Measurements from ENCODE around the gene B4GALT3. TPM values are rescaled to one million over a fixed set of nuclear protein-coding genes. Genes with fewer than 3 reads are reported as not detected.

The B4GALT3 gene
- total RNA-seq, 3 donors from 2014 or later (not counting 1 experiment from before 2014, with no cell fraction given) = 58.4 to 62.2 (median 59.4) TPM

- Mint-ChIP-seq H3K9me3 (no peaks in the 10 kb centered on the region), H3K27ac (peak overlapping the region; percentile 11 to 22), H3K4me3 (no peak overlapping the region), H3K36me3 (peaks cover 8% of the 10 kb centered on the region), H3K27me3 (ENCODE audit: low read depth in 2 of 2) (no peaks in the 10 kb centered on the region), H3K4me1 (peaks cover 33 to 46% of the 10 kb centered on the region in 2 donors)
- no peak for DNase-seq
- Histone ChIP-seq H3K9me3 (ENCODE audit: control insufficient read depth, insufficient read depth, low read length) (no peaks in the 10 kb centered on the region), H3K4me1 (ENCODE audit: control insufficient read depth, insufficient read depth, low read length) (peaks cover 9% of the 10 kb centered on the region), H3K4me3 (ENCODE audit: low read length) (no peak overlapping the region), H3K27ac (ENCODE audit: low read length) (no peak overlapping the region), H3K27me3 (ENCODE audit: control insufficient read depth, insufficient read depth, low read length) (no peaks in the 10 kb centered on the region), H3K36me3 (ENCODE audit: control insufficient read depth, insufficient read depth, low read length) (peaks cover 31% of the 10 kb centered on the region)
- intact Hi-C loops (cut with micrococcal nuclease) = no loop called here
- ATAC-seq = no peak
- 88% methylated on average over 1 of the region's 2 CpGs for WGBS (ENCODE audit: insufficient coverage)
- TF ChIP-seq, protein P1, sequence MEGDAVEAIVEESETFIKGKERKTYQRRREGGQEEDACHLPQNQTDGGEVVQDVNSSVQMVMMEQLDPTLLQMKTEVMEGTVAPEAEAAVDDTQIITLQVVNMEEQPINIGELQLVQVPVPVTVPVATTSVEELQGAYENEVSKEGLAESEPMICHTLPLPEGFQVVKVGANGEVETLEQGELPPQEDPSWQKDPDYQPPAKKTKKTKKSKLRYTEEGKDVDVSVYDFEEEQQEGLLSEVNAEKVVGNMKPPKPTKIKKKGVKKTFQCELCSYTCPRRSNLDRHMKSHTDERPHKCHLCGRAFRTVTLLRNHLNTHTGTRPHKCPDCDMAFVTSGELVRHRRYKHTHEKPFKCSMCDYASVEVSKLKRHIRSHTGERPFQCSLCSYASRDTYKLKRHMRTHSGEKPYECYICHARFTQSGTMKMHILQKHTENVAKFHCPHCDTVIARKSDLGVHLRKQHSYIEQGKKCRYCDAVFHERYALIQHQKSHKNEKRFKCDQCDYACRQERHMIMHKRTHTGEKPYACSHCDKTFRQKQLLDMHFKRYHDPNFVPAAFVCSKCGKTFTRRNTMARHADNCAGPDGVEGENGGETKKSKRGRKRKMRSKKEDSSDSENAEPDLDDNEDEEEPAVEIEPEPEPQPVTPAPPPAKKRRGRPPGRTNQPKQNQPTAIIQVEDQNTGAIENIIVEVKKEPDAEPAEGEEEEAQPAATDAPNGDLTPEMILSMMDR (IDR thresholded peaks at IDR 0.05) = no peak
Measured at GRCh38 chr1:161127649-161128048, 49.7 kb downstream of the B4GALT3 start.

GRCh38 chr1:161122967-161123366 lies 54.3 kb downstream of the B4GALT3 start:
- peaks cover 20% of the 10 kb centered on the region for H3K4me1 ChIP-seq (ENCODE audit: control insufficient read depth, insufficient read depth, low read length)
- H3K9me3 Mint-ChIP-seq = no peaks in the 10 kb centered on the region
- H3K4me3 Mint-ChIP-seq = no peak overlapping the region
- H3K9me3 ChIP-seq (ENCODE audit: control insufficient read depth, insufficient read depth, low read length) = no peaks in the 10 kb centered on the region
- peaks cover 54% of the 10 kb centered on the region for H3K36me3 ChIP-seq (ENCODE audit: control insufficient read depth, insufficient read depth, low read length)
- peaks cover 15% of the 10 kb centered on the region for H3K36me3 Mint-ChIP-seq
- H3K27me3 Mint-ChIP-seq (ENCODE audit: low read depth in 2 of 2) = no peaks in the 10 kb centered on the region
- TF ChIP-seq, protein P1 (IDR thresholded peaks at IDR 0.05) = no peak
- DNase-seq (no peak), ATAC-seq (no peak)
- peaks cover 36 to 44% of the 10 kb centered on the region in 2 donors for H3K4me1 Mint-ChIP-seq
- 97% methylated on average over 6 of the region's 6 CpGs for WGBS (ENCODE audit: insufficient coverage)
- H3K27me3 ChIP-seq (ENCODE audit: control insufficient read depth, insufficient read depth, low read length) = no peaks in the 10 kb centered on the region
- intact Hi-C loops (cut with micrococcal nuclease) = no loop called here
- H3K27ac ChIP-seq (ENCODE audit: low read length) = no peak overlapping the region
- H3K27ac Mint-ChIP-seq = no peak overlapping the region
- no peak overlapping the region for H3K4me3 ChIP-seq (ENCODE audit: low read length)

DNA sequence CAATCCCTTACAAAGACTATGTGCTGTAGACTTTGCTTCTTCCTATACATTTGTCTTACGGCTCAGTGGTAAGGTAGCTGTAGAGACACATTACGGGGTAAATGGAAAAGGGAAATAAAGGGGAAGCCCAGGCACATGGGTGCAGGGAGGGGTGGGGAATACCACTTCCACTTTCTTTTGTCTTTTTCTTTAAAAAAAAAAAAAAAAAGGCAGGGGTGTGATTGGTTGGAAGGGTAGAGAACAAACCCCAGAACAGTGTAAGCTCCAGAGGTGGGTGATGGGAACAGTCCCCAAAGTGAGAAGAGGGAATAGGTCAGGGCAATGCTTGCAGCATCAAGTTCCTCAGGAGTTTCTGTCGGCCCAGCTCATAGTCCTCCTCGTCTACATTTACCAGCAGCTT lies 55.5 kb downstream of the B4GALT3 start:
- intact Hi-C loops (cut with micrococcal nuclease) = no loop called here
- DNase-seq (no peak), ATAC-seq (no peak)
- TF ChIP-seq, protein P1 (IDR thresholded peaks at IDR 0.05) = no peak
- Mint-ChIP-seq H3K36me3 (peaks cover 11% of the 10 kb centered on the region), H3K27ac (peak overlapping the region; percentile 5 to 19), H3K4me3 (no peak overlapping the region), H3K9me3 (no peaks in the 10 kb centered on the region), H3K4me1 (peaks cover 32 to 42% of the 10 kb centered on the region in 2 donors), H3K27me3 (ENCODE audit: low read depth in 2 of 2) (no peaks in the 10 kb centered on the region)
- 81% methylated on average over 2 of the region's 4 CpGs for WGBS (ENCODE audit: insufficient coverage)
- Histone ChIP-seq H3K9me3 (ENCODE audit: control insufficient read depth, insufficient read depth, low read length) (no peaks in the 10 kb centered on the region), H3K4me3 (ENCODE audit: low read length) (no peak overlapping the region), H3K27me3 (ENCODE audit: control insufficient read depth, insufficient read depth, low read length) (no peaks in the 10 kb centered on the region), H3K27ac (ENCODE audit: low read length) (no peak overlapping the region), H3K36me3 (ENCODE audit: control insufficient read depth, insufficient read depth, low read length) (peaks cover 45% of the 10 kb centered on the region), H3K4me1 (ENCODE audit: control insufficient read depth, insufficient read depth, low read length) (peaks cover 27% of the 10 kb centered on the region)

Other genes starting within 250 kb of the B4GALT3 start
- not detected for gene ITLN2, start 222.7 kb downstream of the B4GALT3 start, total RNA-seq
- 10 to 100 TPM; 27.8 to 34.6 (median 30.2) TPM for gene F11R, start 156.4 kb downstream of the B4GALT3 start, total RNA-seq
- gene TSTD1, start 138.5 kb downstream of the B4GALT3 start, total RNA-seq = 10 to 100 TPM; 31.8 to 36.3 (median 34.3) TPM
- 100 to 1,000 TPM; 113 to 121 (median 114) TPM for gene USF1, start 131.5 kb downstream of the B4GALT3 start, total RNA-seq
- gene ARHGAP30, start 107.6 kb downstream of the B4GALT3 start, total RNA-seq = 100 to 1,000 TPM; 246 to 310 (median 272) TPM
- under 1 TPM in 2 of 3 donors, not detected in 1; 0.07 to 0.09 TPM for gene NECTIN4, start 87.9 kb downstream of the B4GALT3 start, total RNA-seq
- gene KLHDC9, start 79.1 kb downstream of the B4GALT3 start, total RNA-seq = under 1 TPM in 2 of 3 donors, not detected in 1; 0.49 to 0.50 TPM
- gene PFDN2, start 59.5 kb downstream of the B4GALT3 start, total RNA-seq = 10 to 100 TPM; 31.6 to 40.0 (median 35.0) TPM
- gene NIT1, start 59.4 kb downstream of the B4GALT3 start, total RNA-seq = 10 to 100 TPM; 26.5 to 31.7 (median 31.6) TPM
- 10 to 100 TPM; 40.6 to 44.0 (median 43.0) TPM for gene DEDD, start 44.8 kb downstream of the B4GALT3 start, total RNA-seq
- 100 to 1,000 TPM; 109 to 155 (median 117) TPM for gene UFC1, start 23.5 kb downstream of the B4GALT3 start, total RNA-seq
- 10 to 100 TPM; 31.6 to 40.3 (median 35.3) TPM for gene USP21, start 18.0 kb downstream of the B4GALT3 start, total RNA-seq
- gene PPOX, start 11.1 kb downstream of the B4GALT3 start, total RNA-seq = 10 to 100 TPM; 45.5 to 66.3 (median 57.4) TPM
- gene ADAMTS4, start 21.5 kb upstream of the B4GALT3 start, total RNA-seq = under 1 TPM; 0.14 to 0.20 (median 0.14) TPM
- gene NDUFS2, start 24.9 kb upstream of the B4GALT3 start, total RNA-seq = 10 to 100 TPM; 74.7 to 88.8 (median 84.7) TPM
- gene FCER1G, start 37.8 kb upstream of the B4GALT3 start, total RNA-seq = 100 to 1,000 TPM; 226 to 281 (median 259) TPM
- not detected for gene APOA2, start 46.1 kb upstream of the B4GALT3 start, total RNA-seq
- gene TOMM40L, start 48.6 kb upstream of the B4GALT3 start, total RNA-seq = 10 to 100 TPM; 16.6 to 23.6 (median 22.8) TPM
- gene NR1I3, start 60.7 kb upstream of the B4GALT3 start, total RNA-seq = not detected
- gene PCP4L1, start 81.2 kb upstream of the B4GALT3 start, total RNA-seq = not detected
- gene MPZ, start 132.5 kb upstream of the B4GALT3 start, total RNA-seq = 1 to 10 TPM; 4.6 to 9.0 (median 8.7) TPM
- gene SDHC, start 136.9 kb upstream of the B4GALT3 start, total RNA-seq = 10 to 100 TPM; 74.5 to 97.3 (median 86.0) TPM
- gene CFAP126, start 190.4 kb upstream of the B4GALT3 start, total RNA-seq = not detected